ENCODE results near the gene TC2N.

DNA sequence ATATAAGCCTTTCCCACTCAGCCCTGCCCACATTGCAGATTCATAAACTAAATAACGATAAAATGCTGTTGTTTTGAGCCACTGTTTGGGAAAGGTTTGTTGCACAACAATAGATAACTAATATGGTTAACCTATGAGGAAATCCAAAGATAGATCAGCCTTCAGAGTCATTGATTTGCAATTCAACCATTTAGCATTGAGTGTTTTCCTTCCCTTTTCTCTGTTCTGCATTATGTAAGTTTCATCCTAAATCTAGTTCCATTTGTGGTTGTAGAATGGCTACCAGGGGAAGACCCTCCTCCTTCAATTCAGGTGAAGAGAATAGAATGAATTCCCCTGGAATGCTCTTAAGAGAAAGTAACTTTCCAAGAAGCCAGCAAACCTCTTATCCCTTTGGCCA is 19.6 kb downstream of the TC2N start:
- no peak for TF ChIP-seq POLR2A (IDR thresholded peaks at IDR 0.05)
- TF ChIP-seq, protein P1, sequence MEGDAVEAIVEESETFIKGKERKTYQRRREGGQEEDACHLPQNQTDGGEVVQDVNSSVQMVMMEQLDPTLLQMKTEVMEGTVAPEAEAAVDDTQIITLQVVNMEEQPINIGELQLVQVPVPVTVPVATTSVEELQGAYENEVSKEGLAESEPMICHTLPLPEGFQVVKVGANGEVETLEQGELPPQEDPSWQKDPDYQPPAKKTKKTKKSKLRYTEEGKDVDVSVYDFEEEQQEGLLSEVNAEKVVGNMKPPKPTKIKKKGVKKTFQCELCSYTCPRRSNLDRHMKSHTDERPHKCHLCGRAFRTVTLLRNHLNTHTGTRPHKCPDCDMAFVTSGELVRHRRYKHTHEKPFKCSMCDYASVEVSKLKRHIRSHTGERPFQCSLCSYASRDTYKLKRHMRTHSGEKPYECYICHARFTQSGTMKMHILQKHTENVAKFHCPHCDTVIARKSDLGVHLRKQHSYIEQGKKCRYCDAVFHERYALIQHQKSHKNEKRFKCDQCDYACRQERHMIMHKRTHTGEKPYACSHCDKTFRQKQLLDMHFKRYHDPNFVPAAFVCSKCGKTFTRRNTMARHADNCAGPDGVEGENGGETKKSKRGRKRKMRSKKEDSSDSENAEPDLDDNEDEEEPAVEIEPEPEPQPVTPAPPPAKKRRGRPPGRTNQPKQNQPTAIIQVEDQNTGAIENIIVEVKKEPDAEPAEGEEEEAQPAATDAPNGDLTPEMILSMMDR (IDR thresholded peaks at IDR 0.05 in 4 of 5, conservative IDR thresholded peaks at IDR 0.05 in 1 of 5) = no peak
